Activated naive CD8-positive, alpha-beta T cell treated with anti-CD3 and anti-CD28 coated beads for 36 hours (primary cell): ENCODE measurements around the gene CSTPP1. TPM values are rescaled to one million over a fixed set of nuclear protein-coding genes. Genes with fewer than 3 reads are reported as not detected.
"Not testable (repeated sequence)": the region's sequence is repeated elsewhere in the genome, so short reads cannot be mapped to it uniquely, and the experiment has no call there.

Source experiments
- DNase-seq: peaks from one replicate; pipeline ENCODE4 v3.0.0; 2021
- H3K27ac Mint-ChIP-seq: one replicate; pipeline ENCODE4 v1.8.0; 2022; ENCODE audit warnings: mild to moderate bottlenecking, moderate library complexity, mixed read lengths
- H3K27me3 Mint-ChIP-seq: one replicate; pipeline ENCODE4 v1.8.0; 2022; ENCODE audit warnings: mild to moderate bottlenecking, mixed read lengths
- H3K36me3 Mint-ChIP-seq: one replicate; pipeline ENCODE4 v1.8.0; 2021; ENCODE audit warnings: mild to moderate bottlenecking, mixed read lengths
- H3K4me1 Mint-ChIP-seq: one replicate; pipeline ENCODE4 v1.8.0; 2021; ENCODE audit warnings: mixed read lengths
- H3K4me3 Mint-ChIP-seq: one replicate; pipeline ENCODE4 v1.8.0; 2022; ENCODE audit warnings: mild to moderate bottlenecking, moderate library complexity, mixed read lengths
- H3K9me3 Mint-ChIP-seq: one replicate; pipeline ENCODE4 v1.8.0; 2022; ENCODE audit warnings: mixed read lengths
- total RNA-seq, 2 experiments: library from RNA; stranded (reverse); gene quantifications; one replicate each; pipeline ENCODE4 v1.2.3, GENCODE V29; 2021

The CSTPP1 gene
- total RNA-seq, 2 experiments from 2014 or later: 13.0 to 15.0 TPM

DNA sequence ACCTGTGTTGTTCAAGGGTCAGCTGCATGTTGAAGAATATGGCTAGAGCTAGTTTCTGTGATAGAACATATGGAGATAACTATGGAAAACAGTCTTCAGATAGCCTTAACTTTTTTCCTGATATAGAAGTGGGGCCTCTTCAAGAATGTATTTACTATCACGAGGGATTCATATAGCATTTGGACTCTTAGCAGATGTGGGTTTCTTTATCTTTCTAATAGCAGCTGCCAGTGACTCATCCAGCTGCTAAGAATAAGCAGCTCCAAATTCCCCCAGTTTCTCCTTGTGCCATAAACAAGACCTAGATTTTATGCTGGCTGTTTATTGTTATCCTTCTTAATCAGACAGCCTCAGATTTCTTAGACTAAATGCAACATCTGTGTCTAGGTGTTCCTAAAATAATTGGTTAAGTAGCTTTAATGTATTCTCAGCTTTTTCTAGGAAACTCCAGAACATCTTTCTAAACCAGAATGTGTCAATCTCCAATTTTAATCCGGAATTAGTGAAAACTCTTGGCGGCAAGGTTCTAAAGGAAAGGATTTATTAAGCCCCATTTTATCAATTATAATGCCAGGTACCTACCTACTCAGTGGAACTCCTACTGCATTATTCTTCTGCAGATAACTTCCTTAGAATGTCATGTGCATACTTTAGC, 119.8 kb downstream of the CSTPP1 start:
- Mint-ChIP-seq H3K36me3 (peaks cover 24% of the 10 kb centered on the region), H3K4me3 (no peak overlapping the region), H3K4me1 (peaks cover 4% of the 10 kb centered on the region), H3K9me3 (peaks cover 1% of the 10 kb centered on the region), H3K27ac (no peak overlapping the region), H3K27me3 (no peaks in the 10 kb centered on the region)
- DNase-seq: no peak

DNA sequence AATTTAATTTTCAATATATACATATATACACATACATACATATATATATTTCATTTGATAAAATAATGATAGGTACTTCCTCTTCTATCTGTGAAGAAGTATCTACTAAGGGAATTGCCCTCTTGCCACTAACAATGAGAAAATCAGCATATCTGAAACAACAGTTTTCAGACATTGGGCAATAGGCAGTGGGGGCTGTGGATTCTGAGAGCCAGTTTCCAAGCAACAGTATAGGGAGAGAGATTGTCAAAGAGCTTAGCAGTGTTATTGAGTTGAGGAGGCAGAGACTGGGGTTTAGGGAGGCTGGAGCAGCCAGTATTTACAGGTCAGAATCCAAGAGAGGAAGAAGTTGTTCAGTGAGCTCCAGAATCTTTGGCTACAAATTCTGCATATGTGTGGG, 120.8 kb downstream of the CSTPP1 start:
- peaks cover 21% of the 10 kb centered on the region for H3K36me3 Mint-ChIP-seq
- H3K27me3 Mint-ChIP-seq: no peaks in the 10 kb centered on the region
- H3K4me3 Mint-ChIP-seq: no peak overlapping the region
- peaks cover 1% of the 10 kb centered on the region for H3K9me3 Mint-ChIP-seq
- H3K27ac Mint-ChIP-seq: no peak overlapping the region
- H3K4me1 Mint-ChIP-seq: peaks cover 4% of the 10 kb centered on the region
- no peak for DNase-seq

DNA sequence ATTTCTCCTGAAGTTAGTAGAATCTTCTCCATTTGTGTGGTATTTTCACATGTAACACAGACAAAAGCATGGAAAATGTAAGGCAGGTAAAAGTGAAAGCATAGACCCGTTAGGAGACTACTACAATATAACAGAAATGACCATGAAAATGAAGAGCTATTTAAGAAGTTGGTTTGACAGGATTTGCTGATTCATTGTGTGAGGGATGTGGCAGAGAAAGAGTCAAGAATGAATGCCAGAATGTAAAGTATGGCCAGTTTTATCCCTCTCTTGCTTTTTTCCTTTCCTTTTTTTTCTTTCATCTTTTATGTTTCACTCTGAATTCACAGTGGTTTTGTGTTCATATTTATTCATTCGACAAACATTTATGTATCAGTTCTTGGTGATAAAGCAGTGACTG, 124.2 kb downstream of the CSTPP1 start:
- Mint-ChIP-seq H3K36me3 (peaks cover 13% of the 10 kb centered on the region), H3K4me1 (peaks cover 6% of the 10 kb centered on the region), H3K9me3 (peaks cover 4% of the 10 kb centered on the region), H3K4me3 (no peak overlapping the region), H3K27me3 (no peaks in the 10 kb centered on the region), H3K27ac (peak overlapping the region; percentile 18)
- DNase-seq: no peak

DNA sequence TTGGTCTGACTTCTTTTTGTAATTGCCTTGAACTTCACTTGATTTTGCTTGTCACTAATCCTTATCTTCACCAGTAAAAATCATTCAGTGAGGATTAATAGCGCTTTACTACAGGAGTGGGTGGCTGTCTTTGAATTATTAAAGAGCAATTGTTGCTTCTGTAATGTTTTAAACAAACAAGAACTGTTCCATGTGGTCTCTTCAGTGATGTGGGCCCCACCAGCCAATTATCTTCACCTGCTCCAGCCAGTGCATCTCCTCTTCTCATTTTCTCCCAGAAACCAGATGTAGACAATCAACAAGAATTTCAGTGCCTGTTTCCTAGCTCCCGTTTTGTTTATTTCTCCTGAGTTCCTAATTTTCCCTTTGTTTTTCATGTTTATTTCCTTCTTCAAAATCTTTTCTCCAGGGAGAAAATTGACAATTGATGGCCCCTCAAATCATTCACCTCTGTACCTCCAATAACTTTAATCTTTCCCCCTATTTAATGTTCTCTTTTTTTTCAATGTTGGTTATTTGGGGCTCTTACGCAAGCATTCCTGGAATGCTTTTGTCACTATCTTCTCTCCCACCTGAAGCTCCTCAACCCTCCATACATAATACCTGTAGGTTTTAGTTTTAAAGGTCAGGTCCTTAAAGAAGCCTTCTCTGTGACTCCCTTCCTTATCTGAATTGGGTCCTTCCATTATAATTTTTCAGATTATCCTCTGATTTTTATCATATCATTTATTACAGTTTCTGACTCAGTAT, 125.0 kb downstream of the CSTPP1 start:
- no peak for DNase-seq
- Mint-ChIP-seq H3K36me3 (peaks cover 11% of the 10 kb centered on the region), H3K9me3 (peaks cover 4% of the 10 kb centered on the region), H3K27me3 (no peaks in the 10 kb centered on the region), H3K4me3 (no peak overlapping the region), H3K27ac (no peak overlapping the region), H3K4me1 (peaks cover 6% of the 10 kb centered on the region)

DNA sequence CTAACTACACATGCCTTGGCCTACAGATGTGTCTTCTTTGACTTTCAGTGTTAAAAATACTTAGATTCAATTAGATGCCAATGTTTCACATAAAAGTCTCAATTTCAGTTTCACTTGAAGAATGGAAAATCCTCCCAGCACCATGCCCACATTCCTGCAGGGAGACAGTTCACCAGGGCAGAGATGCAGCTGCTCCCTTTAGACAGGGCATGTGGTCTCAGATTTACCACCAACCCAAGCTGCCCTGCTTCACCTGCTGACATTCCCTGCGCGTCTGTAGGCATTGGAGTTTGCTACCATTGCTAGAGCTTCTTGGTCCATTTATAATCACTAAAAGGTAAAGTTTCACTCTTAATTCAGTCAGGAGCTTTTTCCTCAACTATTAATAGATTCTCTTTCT, 126.2 kb downstream of the CSTPP1 start:
- Mint-ChIP-seq H3K4me3 (no peak overlapping the region), H3K9me3 (peaks cover 4% of the 10 kb centered on the region), H3K4me1 (peaks cover 6% of the 10 kb centered on the region), H3K36me3 (peaks cover 6% of the 10 kb centered on the region), H3K27ac (no peak overlapping the region), H3K27me3 (no peaks in the 10 kb centered on the region)
- DNase-seq: no peak

DNA sequence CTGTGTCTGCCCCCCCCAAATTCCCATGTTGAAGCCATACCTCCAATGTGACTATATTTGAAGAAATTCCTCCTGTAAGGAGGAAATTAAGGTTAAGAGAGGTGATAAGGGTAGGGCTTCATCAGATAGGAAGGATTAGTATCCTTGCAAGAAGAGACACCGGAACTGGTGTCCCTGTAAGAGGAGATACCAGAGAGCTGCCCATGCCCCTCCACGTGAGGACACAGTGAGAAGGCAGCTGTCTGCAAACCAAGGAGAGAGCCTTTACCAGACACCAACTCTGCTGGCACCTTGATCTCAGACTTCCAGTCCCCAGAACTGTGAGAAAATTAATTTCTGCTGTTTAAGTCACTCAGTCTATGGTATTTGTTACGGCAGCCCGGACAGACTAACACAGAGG, 130.8 kb downstream of the CSTPP1 start:
- Mint-ChIP-seq H3K4me3 (no peak overlapping the region), H3K27ac (no peak overlapping the region), H3K4me1 (peaks cover 2% of the 10 kb centered on the region), H3K27me3 (no peaks in the 10 kb centered on the region), H3K9me3 (peaks cover 3% of the 10 kb centered on the region), H3K36me3 (peaks cover 2% of the 10 kb centered on the region)
- DNase-seq: no peak

DNA sequence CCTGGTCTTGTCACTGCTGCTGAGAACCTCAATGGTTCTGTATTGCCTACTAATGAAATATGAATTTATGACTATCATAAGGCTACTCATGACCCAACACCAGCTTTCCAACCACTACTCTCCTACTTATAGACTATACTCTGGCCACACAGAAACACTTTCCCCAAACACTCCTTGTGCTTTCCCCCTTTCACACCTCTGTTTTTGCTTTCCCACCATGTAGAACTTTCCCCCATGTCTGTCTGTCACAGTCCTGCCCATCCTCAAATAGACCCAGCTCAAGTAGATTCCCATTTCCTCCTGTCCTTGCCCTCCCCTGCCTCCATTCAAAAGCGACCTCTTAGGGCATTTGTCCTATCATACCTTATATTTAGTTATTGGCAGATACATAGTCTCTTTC, 134.2 kb downstream of the CSTPP1 start:
- H3K27ac Mint-ChIP-seq: no peak overlapping the region
- no peaks in the 10 kb centered on the region for H3K36me3 Mint-ChIP-seq
- H3K9me3 Mint-ChIP-seq: no peaks in the 10 kb centered on the region
- no peaks in the 10 kb centered on the region for H3K4me1 Mint-ChIP-seq
- H3K4me3 Mint-ChIP-seq: no peak overlapping the region
- no peaks in the 10 kb centered on the region for H3K27me3 Mint-ChIP-seq
- no peak for DNase-seq

DNA sequence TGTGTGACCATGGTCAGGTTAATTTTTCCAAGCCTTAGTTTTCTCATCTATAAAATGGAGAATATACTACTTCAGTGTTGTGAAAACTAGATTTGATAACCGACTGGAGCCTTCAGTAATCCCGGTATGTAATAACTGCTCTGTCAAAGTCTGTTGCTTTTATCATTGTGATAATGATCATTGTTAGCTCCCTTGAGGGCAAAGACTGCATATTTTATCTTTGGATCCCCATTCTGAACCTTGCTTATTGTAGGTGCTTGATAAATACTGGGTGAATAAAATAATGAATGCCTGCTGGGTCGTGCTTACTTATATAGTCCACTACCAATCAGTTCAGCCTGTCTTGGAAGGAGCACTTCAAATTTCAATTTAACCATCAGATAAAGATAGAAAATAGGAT, 134.8 kb downstream of the CSTPP1 start:
- Mint-ChIP-seq H3K27ac (no peak overlapping the region), H3K9me3 (no peaks in the 10 kb centered on the region), H3K4me1 (no peaks in the 10 kb centered on the region), H3K4me3 (no peak overlapping the region), H3K27me3 (no peaks in the 10 kb centered on the region), H3K36me3 (no peaks in the 10 kb centered on the region)
- no peak for DNase-seq

DNA sequence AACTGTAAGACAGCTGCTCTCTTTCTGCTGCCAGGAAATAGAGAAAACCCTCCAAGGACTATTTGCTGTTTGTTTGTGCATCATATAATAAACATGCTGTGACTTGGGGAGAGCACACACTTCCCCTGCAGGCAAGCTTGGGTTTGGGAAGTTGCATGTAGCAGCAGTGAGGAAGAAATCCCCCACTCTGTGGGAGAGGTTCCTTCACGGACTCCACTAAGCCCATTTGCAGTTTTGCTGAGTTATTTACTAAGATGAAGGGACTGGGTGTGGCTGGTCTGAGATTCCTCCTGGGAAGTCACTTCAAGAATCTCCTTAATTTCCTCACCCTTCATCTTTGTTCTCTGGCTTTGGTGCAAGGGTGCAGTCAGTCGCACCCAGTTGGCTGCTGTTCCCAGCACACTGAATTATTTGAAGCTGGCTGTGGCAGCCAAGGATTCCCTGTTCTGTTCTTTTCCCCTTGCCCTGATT, 135.3 kb downstream of the CSTPP1 start:
- H3K27ac Mint-ChIP-seq: no peak overlapping the region
- no peaks in the 10 kb centered on the region for H3K36me3 Mint-ChIP-seq
- no peak for DNase-seq
- H3K9me3 Mint-ChIP-seq: no peaks in the 10 kb centered on the region
- H3K4me3 Mint-ChIP-seq: no peak overlapping the region
- H3K27me3 Mint-ChIP-seq: no peaks in the 10 kb centered on the region
- no peaks in the 10 kb centered on the region for H3K4me1 Mint-ChIP-seq

DNA sequence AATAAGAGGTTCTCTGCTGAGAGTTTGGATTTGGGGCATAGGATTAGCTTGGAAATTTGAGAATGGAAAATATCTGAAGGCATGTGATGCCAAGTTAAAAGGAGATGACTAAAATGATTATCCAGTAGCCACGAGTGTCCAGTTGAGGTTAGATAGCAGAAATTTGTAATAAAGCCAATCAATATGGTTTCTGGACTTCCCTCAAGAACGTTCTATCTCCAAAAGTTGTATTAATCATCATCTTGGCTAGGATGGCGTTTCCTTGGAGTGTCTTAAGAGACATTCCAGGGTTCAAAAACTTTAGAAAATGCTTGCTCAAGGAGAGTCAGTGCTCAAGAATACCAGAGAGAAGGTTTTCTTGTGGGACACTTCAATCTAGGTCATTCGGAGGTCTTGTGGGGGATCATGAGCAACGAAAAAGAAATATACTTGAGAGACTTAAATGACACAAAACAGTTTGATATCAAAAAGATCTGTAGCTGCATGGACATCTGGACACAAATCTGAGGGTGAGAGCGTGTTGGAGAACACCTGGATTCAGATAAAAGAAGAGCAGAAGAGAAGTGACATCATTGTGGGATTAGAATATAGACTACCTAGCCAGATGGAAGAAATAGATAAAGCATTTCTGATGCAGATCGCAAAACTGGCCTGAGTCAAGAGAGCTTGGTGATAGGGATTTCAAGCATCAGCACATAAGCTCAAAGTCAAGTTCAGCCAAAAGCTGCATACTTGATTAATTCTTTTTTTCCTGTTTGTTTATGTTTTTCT, 142.4 kb downstream of the CSTPP1 start:
- Mint-ChIP-seq H3K36me3 (no peaks in the 10 kb centered on the region), H3K4me3 (no peak overlapping the region), H3K27me3 (no peaks in the 10 kb centered on the region), H3K4me1 (peaks cover 3% of the 10 kb centered on the region), H3K27ac (no peak overlapping the region), H3K9me3 (no peaks in the 10 kb centered on the region)
- no peak for DNase-seq

DNA sequence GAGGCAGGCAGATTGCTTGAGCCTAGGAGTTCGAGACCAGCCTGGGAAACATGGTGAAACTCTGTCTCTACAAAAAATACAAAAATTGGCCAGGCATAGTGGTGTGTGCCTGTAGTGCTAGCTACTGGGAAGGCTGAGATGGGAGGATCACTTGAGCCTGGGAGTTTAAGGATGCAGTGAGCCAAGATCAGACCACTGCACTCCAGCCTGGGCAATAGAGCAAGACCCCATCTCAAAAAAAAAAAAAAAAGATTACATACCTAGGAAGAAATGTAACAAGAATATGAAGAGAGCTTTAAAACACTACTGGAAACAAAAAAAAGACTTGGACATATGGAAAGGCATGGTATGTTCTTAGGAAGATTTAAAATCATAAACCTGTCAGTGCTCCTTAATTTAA, 144.2 kb downstream of the CSTPP1 start:
- H3K27ac Mint-ChIP-seq, DNase-seq, H3K9me3 Mint-ChIP-seq, H3K27me3 Mint-ChIP-seq, H3K4me3 Mint-ChIP-seq, H3K36me3 Mint-ChIP-seq, H3K4me1 Mint-ChIP-seq: not testable (repeated sequence)

DNA sequence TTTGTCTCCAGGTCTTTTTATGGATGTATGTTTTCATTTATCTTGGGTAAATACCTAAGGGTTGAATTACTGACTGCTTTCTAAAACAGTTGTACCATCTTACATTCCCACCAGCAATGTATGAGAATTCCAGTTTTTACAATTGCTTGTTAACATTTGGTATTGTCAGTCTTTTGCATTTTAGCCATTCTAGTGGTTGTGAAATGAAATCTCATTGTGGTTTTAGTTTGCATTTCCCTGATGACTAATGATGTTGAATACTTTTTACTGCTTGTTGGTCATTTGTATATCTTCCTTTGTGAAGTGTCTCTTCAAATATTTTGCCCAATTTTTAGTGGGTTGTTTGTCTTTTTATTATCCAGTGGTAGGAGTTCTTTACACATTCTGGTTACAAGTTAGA, 147.4 kb downstream of the CSTPP1 start:
- Mint-ChIP-seq H3K36me3 (no peaks in the 10 kb centered on the region), H3K27me3 (no peaks in the 10 kb centered on the region), H3K4me1 (peaks cover 10% of the 10 kb centered on the region), H3K4me3 (no peak overlapping the region), H3K27ac (no peak overlapping the region), H3K9me3 (no peaks in the 10 kb centered on the region)
- DNase-seq: no peak

DNA sequence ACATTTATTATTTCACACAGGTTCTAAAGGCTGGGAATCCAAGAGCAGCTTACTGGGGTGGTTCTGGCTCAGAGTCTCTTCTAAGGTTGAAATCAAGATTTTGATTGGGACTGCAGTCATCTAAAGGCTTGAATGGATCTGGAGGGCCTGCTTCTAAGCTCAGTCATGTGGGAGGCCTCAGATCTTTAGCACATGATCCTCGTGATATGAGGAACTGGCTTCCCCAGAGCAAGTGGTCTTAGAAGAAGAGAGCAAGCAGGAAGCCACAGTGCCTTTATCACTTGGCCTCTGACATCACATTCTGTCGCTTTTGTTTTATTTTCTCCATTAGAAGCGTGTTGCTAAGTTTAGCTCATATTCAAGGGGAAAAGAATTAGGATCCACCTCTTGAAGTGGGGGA, 151.2 kb downstream of the CSTPP1 start:
- Mint-ChIP-seq H3K4me1 (peaks cover 10% of the 10 kb centered on the region), H3K36me3 (no peaks in the 10 kb centered on the region), H3K27me3 (no peaks in the 10 kb centered on the region), H3K27ac (no peak overlapping the region), H3K9me3 (no peaks in the 10 kb centered on the region), H3K4me3 (no peak overlapping the region)
- no peak for DNase-seq

DNA sequence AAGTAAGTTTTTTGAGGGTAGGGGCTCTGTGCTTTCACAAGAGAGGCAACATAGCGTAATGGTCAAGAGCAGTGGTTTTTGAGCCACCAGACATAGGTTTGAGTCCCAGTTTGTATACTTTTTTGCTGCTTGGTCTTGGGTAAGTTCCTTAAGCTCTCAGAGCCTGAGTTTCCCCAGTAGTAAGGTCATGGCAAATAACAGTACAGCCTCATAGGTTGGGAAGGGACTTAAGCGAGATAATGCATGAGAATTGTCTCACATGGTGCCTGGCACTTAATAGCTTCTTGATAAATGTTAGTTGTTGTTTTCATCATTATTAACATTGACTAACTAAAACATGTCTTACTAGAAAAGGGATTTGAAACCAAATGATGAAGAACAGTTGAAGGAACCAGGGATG, 157.0 kb downstream of the CSTPP1 start:
- no peak for DNase-seq
- Mint-ChIP-seq H3K9me3 (no peaks in the 10 kb centered on the region), H3K27me3 (no peaks in the 10 kb centered on the region), H3K4me3 (no peak overlapping the region), H3K27ac (no peak overlapping the region), H3K36me3 (no peaks in the 10 kb centered on the region), H3K4me1 (no peaks in the 10 kb centered on the region)

DNA sequence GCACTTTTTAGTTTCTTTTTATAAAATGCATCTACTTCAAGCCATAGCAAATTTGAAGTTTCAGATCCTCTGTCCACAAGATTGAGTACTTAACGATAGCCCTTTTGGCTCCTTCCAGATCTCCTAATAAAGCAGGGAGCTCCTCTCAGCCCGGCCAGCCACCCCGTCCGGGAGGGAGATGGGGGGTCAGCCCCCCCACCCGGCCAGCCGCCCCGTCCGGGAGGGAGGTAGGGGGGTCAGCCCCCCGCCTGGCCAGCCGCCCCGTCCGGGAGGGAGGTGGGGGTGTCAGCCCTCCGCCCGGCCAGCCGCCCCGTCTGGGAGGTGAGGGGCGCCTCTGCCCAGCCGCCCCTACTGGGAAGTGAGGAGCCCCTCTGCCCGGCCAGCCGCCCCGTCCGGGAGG, 160.3 kb downstream of the CSTPP1 start:
- not testable (repeated sequence) for H3K27ac Mint-ChIP-seq, H3K36me3 Mint-ChIP-seq, DNase-seq, H3K27me3 Mint-ChIP-seq, H3K9me3 Mint-ChIP-seq, H3K4me3 Mint-ChIP-seq
- H3K4me1 Mint-ChIP-seq: peaks cover 13% of the 10 kb centered on the region
